Vagina (tissue), 2 donors: ENCODE measurements around the gene AKT1S1.

ENCODE experiments used
- CTCF ChIP-seq, 3 experiments: fragments of 450-650 bp in 2 of 3; fragments of 200-600 bp in 1 of 3; sonication (generic) in 1 of 3; IDR thresholded peaks; one replicate each; pipeline ENCODE4 v1.5.1; 2017 to 2019; ENCODE audit warnings: antibody characterized with exemption in 3 of 3, mild to moderate bottlenecking in 2 of 3, moderate library complexity in 2 of 3
- POLR2A ChIP-seq, 2 donors: fragments of 450-650 bp; IDR thresholded peaks; one replicate each; pipeline ENCODE4 v1.6.1; 2017; ENCODE audit warnings: antibody characterized with exemption in 2 of 2, mild to moderate bottlenecking in 2 of 2, moderate library complexity in 2 of 2

DNA sequence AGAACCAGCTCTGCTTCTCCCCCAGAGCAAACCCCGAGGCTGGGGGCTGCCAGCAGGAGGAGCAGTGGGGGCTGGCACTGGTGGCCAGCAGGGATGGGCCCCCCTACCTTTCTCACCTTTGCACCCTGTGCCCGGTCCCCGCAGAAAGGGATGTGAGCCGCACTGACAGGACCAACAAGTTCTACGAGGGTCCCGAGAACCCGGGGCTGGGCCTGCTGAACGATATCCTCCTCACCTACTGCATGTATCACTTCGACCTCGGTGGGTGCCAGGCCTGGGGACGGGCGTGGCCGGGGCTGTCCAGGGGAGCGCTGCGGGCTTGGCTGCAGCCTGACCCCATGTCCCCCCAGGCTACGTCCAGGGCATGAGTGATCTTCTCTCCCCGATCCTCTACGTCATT is 7.0 kb upstream of the AKT1S1 start:
- TF ChIP-seq POLR2A (IDR thresholded peaks at IDR 0.05) (no peak), CTCF (IDR thresholded peaks at IDR 0.05) (no peak)
